Loucy (cell line): Measurements from ENCODE around the gene C1orf53.

Experiments
- EZH2phosphoT487 ChIP-seq: fragments of 200-600 bp; IDR thresholded peaks from 2 replicates; pipeline ENCODE4 v1.6.1; 2018; ENCODE audit warnings: antibody characterized with exemption, mild to moderate bottlenecking, moderate library complexity, borderline replicate concordance
- TF ChIP-seq, protein P1 (sequence below): fragments of 200-600 bp; sonication (generic); conservative IDR thresholded peaks from 2 replicates; pipeline ENCODE4 v1.5.1; 2014; ENCODE audit warnings: mild to moderate bottlenecking, antibody characterized with exemption, low read length

DNA sequence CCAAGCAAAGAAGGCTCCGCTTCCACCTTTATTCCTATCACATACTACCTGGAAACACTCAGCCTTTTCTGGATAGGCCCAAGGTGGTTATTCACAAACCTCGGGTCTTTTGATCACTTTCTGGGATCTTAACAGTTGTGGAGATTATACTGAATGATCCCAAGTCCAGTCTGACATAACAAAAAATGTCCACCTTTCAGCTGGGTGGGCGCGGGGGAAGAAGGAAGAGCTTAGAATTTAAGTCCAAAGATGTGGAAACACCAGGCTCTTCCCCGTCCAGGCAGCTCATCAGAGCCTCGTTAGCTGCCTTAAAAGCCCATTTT is 338 bp upstream of the C1orf53 start:
- TF ChIP-seq, protein P1, sequence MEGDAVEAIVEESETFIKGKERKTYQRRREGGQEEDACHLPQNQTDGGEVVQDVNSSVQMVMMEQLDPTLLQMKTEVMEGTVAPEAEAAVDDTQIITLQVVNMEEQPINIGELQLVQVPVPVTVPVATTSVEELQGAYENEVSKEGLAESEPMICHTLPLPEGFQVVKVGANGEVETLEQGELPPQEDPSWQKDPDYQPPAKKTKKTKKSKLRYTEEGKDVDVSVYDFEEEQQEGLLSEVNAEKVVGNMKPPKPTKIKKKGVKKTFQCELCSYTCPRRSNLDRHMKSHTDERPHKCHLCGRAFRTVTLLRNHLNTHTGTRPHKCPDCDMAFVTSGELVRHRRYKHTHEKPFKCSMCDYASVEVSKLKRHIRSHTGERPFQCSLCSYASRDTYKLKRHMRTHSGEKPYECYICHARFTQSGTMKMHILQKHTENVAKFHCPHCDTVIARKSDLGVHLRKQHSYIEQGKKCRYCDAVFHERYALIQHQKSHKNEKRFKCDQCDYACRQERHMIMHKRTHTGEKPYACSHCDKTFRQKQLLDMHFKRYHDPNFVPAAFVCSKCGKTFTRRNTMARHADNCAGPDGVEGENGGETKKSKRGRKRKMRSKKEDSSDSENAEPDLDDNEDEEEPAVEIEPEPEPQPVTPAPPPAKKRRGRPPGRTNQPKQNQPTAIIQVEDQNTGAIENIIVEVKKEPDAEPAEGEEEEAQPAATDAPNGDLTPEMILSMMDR, result no peak
- no peak for TF ChIP-seq EZH2phosphoT487
